HG03139 (cell line): ENCODE measurements around the gene SRPK3.
"Not testable (repeated sequence)": the region's sequence is repeated elsewhere in the genome, so short reads cannot be mapped to it uniquely, and the experiment has no call there.

ENCODE experiments used
- ATAC-seq: cut with Tn5 transposase; IDR thresholded peaks from one replicate; pipeline ENCODE4 v1.9.1; 2021; ENCODE audit not compliant: unreplicated experiment

Gene SRPK3

DNA sequence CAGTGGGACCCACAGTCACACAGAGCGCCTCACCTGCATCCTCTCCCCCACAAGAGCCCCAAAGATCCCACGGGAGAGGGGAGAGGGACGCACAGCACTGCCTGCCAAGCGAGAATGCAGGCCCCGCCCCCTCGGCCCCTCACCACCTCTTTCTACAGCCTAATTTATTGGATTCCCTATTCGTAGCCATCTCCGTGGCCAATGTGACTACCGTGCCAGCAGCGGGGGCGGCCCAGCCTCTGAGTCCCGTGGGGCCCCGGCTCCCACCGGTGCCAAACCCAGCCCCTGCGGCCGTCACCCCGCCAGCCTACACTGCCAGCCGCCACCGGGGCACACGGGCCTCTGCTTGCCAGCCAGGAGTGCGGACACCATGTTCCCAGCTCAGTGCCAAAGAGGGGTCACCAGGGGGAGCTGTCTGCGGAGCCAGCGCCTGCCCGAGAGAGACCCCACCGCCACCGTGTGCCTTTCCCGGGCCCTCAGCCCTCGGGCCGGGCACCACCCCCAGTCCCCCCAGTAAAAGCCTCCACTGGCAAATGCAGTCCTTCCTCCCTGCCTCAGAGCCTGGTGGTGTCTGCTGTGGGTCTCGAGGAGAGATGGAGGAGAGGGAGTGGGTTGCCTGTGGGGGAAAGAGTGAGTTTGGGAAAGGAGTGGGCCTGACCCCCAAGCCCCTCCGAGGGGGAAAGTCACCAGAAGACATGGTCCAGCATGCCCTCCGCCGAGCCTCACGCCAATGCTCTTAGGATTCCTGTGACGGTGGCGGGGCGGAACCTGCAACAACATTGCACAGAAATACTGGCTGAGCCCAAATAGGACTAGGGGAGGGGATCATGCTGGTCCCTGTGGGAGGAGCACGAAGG lies 36.4 kb upstream of the SRPK3 start:
- ATAC-seq: no peak

DNA sequence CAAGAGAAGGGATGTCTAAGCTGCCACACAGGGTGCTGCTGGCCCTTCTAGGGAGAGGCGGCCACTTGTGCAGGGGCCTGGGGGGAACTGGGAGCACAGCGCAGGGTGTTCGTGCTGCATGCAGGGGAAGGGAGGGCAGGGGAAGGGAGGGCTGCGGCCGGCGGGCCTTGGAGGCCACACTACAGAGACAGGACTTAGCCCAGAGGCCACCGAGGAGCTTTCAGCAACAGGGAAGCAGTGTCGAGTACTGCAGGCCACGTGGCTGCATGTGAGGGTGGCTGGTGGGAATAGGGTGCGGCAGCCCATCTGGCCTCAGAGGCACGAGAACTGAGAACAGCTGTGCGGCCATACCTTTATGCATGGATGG lies 35.8 kb upstream of the SRPK3 start:
- not testable (repeated sequence) for ATAC-seq

DNA sequence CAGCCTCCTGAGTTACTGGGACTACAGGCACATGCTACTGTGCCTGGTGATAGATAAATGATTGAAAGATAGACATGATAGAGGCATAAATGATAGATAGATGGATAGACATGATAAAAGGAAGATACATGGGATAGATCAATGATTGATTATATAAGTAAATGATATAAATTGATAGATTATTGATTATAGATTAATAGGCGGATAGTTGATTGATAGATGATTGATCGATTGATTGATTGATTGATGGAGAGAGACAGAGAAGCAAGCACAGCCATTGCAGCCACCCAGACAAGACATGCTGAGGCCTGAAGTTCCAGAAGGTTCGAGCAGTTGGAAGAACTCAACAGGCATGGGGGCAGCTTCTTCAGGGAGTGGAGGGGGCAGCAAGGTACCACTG lies 34.5 kb upstream of the SRPK3 start:
- no peak for ATAC-seq

DNA sequence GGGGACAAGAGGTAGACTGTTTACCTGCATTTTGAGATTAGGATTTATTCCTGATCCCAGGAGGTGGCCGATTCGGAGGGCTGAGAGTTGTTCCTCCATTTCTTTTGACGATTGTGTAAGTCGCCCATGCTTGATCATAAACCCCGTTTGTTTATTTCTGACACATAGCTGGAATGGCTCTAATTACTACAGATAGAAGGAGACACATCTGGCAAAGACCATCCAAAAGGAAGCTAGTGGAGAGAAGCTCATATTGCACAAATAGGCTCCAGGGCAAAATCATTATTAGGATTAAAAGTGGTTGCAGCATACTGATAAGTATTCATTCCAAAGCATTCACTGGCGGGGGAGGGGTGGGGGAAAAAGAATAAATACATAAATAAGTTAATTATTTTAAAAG lies 33.9 kb upstream of the SRPK3 start:
- ATAC-seq: not testable (repeated sequence)

DNA sequence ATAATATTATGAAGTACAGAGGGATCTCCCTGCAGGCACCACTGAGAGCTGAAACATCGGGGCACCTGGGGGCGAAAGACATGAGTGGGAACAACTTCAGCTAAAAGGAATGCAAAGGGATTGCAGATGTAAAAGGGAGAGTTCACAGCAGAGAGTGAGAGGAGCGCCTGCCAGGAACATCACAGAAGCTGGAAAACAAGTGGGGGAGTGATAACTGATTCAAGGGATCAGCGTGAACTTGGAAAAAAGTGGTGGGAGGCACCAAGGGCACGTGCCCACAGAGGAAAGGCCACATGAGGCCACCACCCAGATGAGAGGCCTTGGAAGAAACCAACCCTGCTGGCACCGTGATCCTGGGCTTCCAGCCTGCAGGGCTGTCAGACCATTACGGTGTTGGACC lies 31.8 kb upstream of the SRPK3 start:
- not testable (repeated sequence) for ATAC-seq

DNA sequence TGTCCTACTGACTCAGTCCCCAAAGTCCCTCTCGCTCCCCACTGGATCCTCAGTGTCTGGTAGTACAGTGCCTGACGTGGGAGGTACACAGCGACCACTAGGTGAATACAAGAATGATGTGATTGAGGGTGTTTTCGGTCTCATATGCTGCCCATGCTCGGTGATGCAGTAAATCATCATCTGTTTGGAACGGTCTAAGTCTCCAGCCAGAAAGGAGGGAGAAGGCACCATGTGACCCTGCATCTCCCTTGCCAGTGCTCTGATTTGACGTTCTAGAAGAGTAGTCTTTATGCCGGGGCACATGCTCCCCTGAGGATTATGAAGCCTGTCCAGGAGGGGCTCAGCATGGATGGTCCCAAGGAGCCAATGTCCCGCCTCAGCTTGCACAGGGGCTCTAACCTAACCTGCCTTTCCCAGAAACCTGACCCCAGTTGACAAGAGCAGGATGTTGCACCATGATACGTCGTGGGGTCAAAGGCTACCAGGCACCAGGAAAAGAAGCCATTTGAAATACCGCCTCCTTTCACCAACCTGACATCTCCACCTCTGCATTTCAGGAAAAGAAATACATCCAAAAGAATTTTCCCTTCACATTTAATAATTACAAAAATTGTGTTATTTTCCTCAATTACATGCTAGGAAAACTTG lies 30.6 kb upstream of the SRPK3 start:
- no peak for ATAC-seq

DNA sequence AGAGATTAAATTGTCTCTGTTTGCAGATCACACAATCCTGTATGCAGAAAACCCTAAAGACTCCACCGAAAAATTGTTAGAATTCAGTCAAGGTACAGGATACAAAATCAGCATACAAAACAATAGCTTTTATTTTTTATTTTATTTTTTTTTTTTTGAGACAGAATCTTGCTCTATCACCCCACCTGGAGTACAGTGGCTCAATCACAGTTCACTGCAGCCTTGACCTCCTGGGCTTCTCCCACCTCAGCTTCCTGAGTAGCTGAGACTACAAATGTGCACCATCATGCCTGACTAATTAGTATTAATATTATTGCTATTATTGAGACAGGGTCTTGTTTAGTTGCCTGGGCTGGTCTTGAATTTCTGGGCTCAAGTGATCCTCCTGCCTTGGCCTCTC lies 25.7 kb upstream of the SRPK3 start:
- ATAC-seq: no peak

DNA sequence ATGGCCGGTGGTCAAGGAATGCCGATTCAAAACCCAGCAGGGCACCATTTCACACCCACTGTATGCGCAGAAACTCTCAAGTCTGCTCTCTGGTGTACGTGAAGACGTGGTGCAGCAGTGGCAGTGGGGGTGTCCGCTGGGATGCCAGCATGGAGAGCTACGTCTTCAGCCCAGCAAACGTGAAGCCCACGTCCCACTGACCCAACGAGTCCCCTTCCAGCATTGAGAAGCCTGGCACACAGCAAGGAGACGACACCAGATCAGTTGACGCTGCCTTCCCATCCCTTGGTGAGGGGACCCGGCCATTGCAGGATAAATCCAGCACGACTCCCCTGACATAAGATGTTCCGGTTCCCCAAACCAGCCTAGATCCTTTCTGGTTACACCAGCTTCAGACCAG lies 19.0 kb upstream of the SRPK3 start:
- ATAC-seq: no peak

DNA sequence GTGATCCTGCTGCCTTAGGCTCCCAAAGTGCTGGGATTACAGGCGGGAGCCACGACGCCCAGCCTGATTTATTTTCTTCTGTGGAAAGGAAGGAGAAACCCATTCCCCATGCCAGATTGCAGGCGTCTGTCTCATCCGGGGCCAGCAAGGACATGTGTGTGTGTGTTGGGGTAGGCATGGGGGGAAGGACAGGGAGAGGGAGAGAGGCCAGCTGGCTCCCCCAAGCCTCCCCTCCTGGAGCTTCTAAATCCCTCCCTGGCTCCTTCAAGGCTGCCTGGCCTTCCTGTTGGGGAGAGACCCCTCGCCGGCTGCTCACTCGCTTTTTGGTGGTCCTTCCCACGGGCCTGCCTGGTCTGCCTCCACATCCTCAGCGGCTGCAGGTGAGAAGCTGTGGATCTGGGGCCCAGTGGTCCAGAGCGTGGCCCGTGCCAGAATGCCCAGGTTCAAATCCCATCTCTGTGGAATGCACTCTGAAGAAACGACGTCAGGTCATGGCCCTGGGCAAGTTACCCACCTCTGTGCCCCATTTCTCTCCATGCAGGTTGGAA lies 18.1 kb upstream of the SRPK3 start:
- ATAC-seq: no peak

DNA sequence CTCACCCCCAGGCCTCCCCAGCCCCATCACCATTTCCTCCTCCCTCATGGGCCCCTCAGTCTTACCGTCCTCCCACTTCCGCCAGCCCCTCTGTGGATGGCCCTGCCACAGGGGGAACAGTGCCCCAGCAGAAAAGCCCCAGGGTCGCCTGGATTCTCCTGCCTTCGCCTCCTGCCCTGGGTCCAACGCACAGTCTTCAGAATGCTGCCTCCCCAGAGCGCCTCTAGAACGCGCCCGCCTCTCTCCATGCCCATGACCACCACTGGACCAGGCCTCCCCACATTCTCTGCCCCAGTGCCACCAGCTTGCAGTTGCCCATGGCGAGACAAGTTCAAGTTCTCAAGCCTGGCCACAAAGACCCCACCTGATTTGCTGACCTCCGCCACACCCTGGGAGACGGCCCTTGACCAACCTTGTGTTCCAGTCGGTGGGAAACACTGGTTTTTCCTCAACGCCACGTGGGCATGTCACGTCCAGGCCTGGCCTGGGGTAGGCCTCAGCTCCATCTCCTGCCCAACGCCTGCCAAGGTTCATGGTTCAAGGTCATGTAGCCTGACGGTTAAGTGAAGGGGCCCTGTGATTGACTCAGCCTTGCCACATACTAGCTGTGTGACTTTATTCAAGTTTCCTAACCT lies 17.4 kb upstream of the SRPK3 start:
- no peak for ATAC-seq

DNA sequence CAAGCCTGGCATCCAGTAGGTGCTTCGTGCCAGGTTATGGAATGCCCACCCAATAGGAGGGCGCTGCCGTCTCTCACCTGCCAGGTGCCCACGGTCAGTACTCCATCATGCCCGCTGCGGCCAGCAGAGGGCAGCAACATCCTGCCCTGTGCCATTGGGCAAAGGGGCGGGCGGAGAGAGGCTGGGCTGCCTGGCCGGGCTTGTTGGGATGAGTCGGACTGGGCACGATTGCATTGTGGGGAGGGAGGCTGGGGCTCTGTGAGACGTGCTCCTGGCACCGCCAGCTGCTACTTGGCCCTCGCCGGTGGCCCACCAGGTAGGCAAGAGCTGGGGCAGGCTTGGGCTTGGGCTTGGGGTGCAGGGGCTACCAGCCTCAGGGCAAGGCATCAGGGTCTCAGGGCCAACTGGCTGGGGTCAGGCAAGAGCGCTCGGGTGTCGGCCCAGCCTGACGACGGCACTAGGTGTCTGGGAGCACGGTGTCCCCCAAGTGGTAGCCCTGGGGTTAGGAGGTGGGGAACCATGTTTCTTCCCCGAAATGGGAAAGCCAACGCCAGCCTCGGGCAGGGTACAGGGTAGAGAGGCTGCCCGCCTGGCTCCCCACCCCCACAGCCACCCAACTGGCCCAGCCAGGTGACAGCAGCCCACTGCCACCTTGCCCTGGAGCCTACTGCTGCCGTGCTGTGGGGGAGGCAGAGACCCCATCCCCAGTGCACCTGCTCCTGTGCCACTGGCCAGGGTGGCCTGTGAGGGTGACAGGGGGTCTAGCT lies 16.7 kb upstream of the SRPK3 start, which contains the start of gene PLXNB3:
Gene PLXNB3, plus strand, starts transcription at position 261 of the 767 bp plus-strand sequence. CDS start 1,287 bp downstream, outside the sequence.
- ATAC-seq: no peak

DNA sequence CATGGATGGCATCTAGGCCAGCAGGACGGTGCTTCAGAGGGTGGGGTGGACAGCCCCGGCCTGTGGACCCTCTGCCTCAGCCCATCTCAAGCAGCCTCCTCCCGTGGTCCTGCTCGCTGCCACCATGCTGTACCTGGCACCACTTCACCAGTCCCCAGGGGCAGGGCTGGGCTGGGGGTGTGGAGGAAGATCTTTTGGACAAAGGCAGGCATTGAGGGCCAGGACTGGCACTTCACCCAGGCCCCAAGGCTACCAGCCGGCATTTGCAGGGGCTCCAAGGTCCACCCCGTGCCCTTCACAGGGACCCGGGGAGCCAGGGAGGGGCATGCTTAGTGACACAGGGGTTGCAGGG lies 16.1 kb upstream of the SRPK3 start:
- no peak for ATAC-seq

DNA sequence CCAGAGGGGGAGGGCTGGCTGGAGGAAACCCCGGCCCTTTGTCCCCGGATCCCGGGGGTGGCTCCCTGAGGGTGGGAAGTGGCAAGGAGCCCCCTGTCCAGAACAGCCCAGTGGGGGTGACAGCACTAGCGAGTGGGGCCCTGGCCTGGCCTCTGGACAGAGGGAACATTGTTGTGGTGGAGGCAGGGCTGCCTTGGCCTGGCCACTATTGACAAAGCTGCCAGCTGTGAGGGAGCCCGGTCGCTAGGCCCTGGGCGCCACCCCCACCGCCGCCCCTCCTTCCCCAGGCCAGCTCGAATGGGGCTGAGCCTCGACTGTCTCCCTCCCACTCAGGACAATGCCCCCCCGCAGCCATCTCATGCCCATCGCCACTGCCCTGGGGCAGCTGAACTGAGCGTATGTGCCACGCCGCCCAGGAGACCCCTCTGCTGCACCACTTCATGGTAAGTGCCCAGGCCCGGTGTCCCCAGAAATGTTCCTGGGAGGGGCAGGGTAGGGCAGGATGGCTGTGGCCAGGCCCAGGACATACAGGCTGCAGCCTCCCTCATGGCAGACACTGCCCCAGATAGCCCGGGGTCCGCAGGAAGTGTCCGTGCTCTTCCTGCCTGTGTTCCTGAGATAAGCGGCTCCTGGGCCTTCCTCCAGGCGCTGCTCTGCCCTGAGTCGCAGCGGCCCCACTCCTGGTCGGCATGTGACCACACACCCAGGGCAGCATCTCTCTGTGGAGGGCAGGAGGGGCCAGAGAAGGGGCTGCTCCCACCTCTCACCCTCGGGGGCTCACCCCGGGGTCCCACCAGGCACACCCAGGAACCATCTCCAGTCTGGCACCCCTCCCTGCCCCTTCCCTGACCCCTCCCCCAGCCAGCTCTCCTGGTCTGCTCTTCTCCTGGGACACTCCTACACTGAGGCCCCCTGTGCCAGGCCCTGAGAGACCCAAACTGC lies 15.4 kb upstream of the SRPK3 start:
- no peak for ATAC-seq

DNA sequence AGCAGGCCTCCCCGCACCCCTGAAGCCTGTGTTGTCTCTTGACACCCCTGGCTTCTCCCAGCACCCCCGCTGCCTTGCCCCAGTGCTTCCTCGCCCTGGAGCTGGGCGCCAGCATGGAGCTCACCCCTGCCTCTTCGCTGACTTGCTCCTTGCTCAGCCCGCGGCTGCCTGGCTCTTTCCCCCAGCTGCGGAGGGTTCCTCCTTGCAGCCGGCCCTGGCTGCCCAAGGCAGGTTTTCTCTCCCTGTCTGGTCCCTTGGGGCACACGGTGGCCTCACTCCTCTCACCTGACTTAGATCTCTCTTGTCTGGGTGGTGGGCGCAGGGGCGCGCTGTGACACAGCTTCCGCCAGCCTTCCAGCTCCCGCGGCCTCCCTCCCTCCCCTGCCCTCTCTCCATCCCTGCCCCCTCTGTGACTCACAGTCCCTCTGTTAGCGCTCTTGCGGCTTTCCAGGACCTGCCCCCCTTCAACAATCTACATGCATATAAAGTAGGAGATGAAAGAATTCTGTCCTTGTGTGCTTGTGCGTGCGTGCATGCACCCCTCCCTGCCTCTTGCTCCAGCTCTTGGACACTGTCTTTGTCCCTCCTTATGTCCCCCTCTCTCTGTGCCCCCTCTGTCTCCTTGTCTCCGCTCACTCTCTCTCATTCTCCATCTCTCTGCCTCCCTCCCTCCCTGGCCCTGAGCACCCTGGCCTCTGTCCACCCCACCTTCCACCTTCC lies 14.6 kb upstream of the SRPK3 start:
- ATAC-seq: no peak

DNA sequence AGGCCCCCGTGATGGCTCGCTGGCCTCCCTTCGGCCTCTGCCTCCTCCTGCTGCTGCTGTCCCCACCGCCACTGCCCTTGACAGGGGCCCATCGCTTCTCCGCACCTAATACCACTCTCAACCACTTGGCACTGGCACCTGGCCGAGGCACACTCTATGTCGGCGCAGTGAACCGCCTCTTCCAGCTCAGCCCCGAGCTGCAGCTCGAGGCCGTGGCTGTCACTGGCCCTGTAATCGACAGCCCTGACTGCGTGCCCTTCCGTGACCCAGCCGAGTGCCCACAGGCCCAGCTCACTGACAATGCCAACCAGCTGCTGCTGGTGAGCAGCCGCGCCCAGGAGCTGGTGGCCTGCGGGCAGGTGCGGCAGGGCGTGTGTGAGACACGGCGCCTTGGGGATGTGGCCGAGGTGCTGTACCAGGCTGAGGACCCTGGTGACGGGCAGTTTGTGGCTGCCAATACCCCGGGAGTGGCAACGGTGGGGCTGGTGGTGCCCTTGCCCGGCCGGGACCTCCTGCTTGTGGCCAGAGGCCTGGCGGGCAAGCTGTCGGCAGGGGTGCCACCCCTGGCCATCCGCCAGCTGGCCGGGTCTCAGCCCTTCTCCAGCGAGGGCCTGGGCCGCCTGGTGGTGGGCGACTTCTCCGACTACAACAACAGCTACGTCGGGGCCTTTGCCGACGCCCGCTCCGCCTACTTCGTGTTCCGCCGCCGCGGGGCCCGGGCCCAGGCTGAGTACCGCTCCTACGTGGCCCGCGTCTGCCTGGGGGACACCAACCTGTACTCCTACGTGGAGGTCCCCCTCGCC lies 13.8 kb upstream of the SRPK3 start:
- no peak for ATAC-seq

DNA sequence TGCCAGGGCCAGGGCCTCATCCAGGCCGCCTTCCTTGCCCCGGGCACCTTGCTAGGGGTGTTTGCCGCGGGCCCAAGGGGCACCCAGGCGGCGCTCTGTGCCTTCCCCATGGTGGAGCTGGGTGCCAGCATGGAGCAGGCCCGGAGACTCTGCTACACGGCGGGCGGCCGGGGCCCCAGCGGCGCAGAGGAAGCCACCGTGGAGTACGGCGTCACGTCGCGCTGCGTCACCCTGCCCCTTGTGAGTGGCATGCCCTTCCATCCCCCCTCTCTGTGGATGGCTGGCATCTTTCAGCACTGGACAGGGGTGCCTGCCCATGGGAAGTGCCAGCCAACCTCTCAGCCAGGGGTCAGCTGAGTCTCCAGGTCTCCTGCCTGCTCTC lies 13.2 kb upstream of the SRPK3 start:
- no peak for ATAC-seq

DNA sequence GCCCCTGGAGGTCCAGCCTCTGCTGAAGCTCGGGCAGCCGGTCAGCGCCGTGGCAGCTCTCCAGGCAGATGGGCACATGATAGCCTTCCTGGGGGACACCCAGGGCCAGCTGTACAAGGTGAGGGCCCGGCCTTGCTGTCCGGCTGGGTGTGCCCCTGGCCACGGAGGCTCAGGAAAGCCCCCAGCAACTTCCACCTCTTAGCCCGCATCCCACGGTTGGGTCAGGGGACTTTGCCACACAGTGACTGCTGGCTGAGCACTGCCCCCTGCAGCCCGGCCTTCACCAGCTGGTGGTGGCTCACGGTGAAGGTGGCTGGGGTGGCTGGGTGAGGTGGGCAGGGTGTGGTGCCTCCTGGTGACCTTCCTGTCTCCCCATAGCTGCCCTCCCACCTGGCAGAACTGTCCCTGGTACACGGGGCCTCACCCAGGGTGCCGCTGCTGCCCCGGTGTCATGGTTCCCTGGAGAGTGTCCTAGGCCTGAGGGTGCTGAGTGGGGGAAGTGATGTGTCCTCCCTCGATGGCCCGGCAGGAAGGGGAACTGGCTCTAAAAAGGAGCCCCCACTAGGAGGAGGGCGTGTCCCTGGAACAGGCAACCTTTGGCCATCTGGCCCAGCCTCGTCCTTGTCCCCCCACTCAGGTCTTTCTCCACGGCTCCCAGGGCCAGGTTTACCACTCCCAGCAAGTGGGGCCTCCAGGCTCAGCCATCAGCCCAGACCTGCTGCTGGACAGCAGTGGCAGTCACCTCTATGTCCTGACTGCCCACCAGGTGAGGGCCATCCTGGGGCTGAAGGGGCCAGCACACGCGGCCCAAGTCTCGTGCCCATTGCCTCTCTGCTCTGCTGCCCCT lies 12.3 kb upstream of the SRPK3 start:
- ATAC-seq: no peak
